Activated CD4-positive, alpha-beta T cell treated with anti-CD3 and anti-CD28 coated beads for 4 hours (primary cell): ENCODE results near the gene ITSN2.
"Not testable (repeated sequence)": the region's sequence is repeated elsewhere in the genome, so short reads cannot be mapped to it uniquely, and the experiment has no call there.

ENCODE experiments used
- DNase-seq, 2 donors: peaks; one replicate each; pipeline ENCODE4 v3.0.0-alpha.2; 2020

ITSN2 gene

GRCh38 chr2:24360050-24360962 is at the start of gene ITSN2:
TSS of gene ITSN2 (minus strand) at chr2:24360536. CDS start at chr2:24328082, 32,454 bp downstream.
- peak; percentile 74 to 78 for DNase-seq

DNA sequence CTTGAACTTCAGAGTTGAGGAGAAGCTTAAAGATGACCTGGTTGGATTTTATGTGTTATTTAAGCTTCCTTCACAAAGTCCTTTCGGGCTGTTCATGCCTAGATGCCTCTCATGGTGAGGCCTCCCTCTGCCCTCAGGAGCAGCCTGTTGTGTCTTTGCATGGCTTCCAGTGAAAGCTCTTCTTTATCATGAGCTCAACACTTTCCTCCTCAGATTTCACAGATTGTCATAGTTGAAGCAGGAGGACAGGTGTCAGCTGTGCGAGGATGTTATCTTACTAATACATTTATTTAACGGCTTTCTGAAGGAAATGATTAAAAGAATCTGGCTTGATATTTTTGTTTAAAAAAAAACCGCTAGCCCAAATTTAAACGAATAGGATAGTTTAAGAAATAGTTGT is 48.8 kb upstream of the ITSN2 start:
- DNase-seq: no peak

- not testable (repeated sequence) for DNase-seq
These were observed 48.4 kb upstream of the ITSN2 start for GRCh38 chr2:24408704-24409103.

- DNase-seq: no peak
These were observed 44.2 kb upstream of the ITSN2 start for GRCh38 chr2:24404491-24404921.

DNA sequence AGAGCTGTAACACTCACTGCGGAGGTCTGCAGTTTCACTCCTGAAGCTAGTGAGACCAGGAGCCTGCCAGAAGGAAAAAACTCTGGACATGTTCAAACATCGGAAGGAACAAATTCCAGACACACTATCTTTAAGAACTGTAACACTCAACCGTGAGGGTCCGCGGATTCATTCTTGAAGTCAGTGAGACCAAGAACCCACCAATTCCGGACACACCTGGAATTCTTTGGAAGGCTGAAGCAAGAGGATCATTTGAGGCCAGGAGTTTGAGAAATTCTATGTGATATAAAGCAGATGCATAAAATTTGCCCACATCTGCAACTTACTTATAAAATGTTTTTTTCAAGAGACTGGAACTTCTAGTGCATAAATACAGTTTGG is 43.5 kb upstream of the ITSN2 start:
- no peak for DNase-seq

DNA sequence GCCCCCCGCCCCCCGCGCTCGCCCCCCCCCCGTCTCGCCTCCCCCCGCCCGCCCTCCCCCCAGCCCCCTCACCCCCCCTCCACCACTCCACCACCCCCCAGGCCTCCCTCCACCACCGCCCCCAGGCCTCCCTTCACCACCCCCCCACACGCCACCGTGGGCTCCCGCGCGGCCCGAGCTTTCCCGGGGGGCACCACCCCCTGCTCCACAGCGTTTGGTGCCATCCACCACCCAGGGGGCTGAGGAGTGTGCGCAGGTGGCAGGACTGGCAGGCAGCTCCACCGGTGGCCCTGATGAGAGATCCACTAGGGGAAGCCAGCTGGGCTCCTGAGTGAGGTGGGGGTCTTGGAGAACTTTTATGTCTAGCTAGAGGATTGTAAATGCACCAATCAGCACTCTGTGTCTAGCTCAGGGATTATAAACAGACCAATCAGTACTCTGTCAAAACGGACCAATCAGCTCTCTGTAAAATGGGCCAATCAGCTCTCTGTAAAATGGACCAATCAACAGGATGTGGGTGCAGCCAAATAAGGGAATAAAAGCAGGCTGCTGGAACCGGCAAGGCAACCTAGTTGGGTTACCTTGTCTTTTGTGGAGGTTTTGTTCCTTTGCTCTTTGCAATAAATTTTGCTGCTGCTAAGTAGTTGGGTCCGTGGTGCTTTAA is 43.0 kb upstream of the ITSN2 start:
- DNase-seq: no peak

GRCh38 chr2:24402242-24403097 is 42.1 kb upstream of the ITSN2 start:
- DNase-seq: no peak

DNA sequence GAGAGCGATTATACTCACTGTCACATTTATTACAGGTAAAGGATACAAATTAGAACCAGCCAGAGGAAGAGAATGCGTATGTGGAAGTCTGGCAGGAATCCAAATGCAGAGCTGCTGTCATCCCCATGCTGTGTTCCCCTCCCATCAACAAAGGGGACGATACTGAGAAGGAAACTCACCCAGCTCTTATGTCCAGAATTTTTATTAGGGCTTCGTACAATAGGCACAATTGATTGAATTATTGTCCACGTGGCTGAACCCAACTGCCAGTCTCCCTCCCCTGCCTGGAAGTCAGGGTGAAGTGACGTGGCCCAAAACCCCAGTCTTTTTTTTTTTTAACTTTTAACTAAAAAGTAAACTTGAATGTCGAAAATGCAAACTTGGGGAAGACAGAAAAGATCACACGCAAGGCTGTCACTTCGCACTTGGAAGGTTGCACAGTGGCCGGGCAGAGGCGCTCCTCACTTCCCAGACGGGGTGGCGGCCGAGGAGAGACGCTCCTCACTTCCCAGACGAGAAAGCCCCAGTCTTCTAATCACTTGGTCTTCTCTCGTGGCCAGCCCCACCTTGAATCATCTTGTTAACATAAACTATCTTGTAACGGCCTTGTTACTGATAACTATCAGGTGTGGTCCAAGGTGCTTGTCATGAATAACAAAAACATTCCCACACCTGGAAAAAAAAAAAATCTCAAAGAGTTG is 40.0 kb upstream of the ITSN2 start:
- DNase-seq: no peak

DNA sequence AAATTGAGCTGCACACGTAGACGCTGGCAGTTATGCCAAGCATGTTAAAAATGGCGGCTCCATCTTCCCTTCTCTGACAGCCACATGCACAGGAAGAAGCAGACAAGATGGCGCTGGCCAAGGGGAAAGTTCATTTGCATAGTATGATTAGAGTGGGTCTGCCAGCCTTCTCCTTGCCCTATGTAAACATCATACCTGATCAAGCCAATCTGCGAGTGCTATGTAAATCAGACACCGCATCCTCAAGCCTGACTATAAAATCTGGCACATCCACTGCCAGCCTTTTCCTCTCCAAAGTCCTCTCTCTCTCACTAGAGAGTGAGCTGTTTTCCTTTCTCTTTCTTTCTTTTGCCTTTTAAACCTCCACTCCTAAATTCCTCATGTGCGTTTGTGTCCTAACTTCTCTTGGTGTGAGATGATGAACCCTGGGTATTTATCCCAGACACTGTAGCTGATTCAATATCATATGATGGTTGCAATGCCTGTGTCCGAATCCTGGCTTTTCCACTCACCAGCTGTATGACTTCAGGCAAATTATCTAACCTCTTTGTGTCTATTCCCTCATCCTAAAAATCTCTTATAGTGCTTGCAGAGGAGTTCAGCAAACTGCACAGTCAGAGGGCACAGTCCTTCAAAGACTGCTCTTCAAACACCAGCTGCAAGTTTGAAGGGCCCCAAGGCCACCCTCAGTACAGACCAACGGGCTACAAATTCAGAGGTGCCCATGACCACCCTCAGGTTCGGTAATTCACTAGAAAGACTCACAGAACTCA is 39.3 kb upstream of the ITSN2 start:
- no peak for DNase-seq

DNA sequence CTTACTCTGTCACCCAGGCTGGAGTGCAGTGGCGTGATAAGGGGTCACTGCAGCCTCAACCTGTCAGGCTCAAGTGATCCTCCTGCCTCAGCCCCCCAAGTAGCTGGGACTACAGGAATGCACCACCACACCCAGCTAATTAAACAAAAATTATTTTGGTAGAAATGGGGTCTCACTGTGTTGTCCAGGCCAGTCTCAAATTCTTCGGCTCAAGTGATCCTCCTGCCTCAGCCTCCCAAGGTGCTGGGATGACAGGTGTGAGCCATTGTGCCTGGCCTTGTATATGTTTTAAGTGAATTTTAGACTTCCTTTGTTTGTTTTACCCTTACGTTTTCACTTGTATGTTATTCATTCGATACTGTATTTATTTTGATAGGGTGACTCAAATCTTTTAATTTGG is 34.7 kb upstream of the ITSN2 start:
- no peak for DNase-seq

DNA sequence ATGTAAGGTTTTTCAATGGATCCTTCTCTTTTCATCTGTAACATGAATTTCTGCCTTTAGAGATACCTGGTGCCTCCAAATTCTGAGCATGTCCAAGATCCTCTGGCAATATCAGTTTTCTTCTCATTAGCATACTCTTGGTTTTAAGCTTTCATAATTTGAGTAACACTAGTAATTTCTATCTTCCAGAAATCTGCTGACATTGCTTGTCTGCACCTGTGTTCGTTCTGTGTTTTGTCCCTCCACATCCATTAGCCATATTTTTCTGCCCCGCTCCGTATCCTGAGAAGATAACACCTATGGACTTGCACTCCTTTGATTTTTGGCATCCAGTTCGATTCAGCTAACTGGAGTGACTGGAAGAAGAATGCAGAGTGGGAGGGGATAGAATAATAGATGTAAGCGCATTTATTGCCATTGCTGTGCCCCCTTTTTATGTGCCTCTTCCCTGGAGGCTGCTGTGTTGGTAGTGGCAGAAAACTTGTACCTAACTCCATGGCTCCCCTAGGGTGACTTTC is 32.3 kb upstream of the ITSN2 start:
- no peak for DNase-seq

- DNase-seq: no peak
These were observed 25.0 kb upstream of the ITSN2 start for GRCh38 chr2:24385366-24385765.

GRCh38 chr2:24382363-24383073 is 22.2 kb upstream of the ITSN2 start:
- peak; percentile 48 to 58 for DNase-seq

DNA sequence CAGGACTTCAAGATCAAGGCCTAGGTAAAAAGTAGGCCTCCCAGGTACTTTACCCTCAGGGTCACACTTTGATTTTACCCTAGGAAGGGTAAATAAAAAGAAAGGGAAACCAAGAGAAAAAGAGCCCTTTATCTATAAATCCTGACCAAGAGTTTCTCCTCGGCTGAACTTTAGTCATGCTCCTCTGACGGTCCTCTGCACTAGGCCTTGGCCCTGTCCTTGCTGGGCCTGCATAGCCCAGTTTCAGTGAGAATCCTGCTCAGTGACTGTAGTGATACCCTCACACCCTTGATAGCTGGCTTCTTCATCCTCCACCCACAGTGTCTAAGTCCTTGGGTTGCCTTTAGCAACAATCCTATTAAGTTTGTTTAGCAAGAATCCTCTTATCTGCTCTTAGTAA is 20.5 kb upstream of the ITSN2 start:
- DNase-seq: no peak

GRCh38 chr2:24375349-24376087 is 15.2 kb upstream of the ITSN2 start:
- no peak for DNase-seq

DNA sequence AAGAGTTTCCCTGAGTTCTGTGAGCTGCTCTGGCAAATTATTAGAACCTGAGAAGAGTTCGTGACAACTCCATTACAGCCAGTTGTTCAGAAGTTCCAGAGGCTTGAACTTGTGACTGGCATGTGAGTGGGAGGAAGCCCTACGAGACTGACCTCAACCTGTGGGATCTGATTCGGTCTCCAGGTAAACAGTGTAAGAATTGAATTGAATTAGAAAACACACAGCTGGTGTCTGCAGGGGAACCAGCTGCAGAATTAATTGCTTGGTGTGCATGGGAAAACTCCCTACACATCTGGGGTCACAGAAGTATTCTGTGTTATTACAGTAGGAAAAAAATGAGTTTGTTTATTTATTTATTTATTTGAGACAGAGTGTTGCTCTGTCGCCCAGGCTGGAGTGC is 14.0 kb upstream of the ITSN2 start:
- DNase-seq: no peak

- DNase-seq: no peak
These were observed 11.7 kb upstream of the ITSN2 start for GRCh38 chr2:24372033-24372432.

- DNase-seq: no peak
These were observed 5.5 kb upstream of the ITSN2 start for GRCh38 chr2:24365826-24366225.

- DNase-seq: no peak
These were observed 4.7 kb upstream of the ITSN2 start for GRCh38 chr2:24365051-24365450.

- no peak for DNase-seq
These were observed 3.0 kb upstream of the ITSN2 start for GRCh38 chr2:24363301-24363700.
